ENCODE data around the gene KAZN.

KAZN gene

GRCh38 chr1:14681182-14681581 is 82.7 kb downstream of the KAZN start:
- DNase-seq (ENCODE audit: extremely low read depth, low read depth): no peak
- no peak for TF ChIP-seq CTCF (IDR thresholded peaks at IDR 0.05; ENCODE audit: low read depth, low read length)

- no peak for DNase-seq (ENCODE audit: extremely low read depth, low read depth)
- no peak for TF ChIP-seq CTCF (IDR thresholded peaks at IDR 0.05; ENCODE audit: low read depth, low read length)
Measured at GRCh38 chr1:14682941-14683621, 84.6 kb downstream of the KAZN start.

- DNase-seq (ENCODE audit: extremely low read depth, low read depth): no peak
- TF ChIP-seq CTCF (IDR thresholded peaks at IDR 0.05; ENCODE audit: low read depth, low read length): no peak
Measured at GRCh38 chr1:14685078-14685477, 86.6 kb downstream of the KAZN start.

- DNase-seq (ENCODE audit: extremely low read depth, low read depth): no peak
- TF ChIP-seq CTCF (IDR thresholded peaks at IDR 0.05; ENCODE audit: low read depth, low read length): no peak
Measured at GRCh38 chr1:14686701-14687100, 88.2 kb downstream of the KAZN start.

- no peak for TF ChIP-seq CTCF (IDR thresholded peaks at IDR 0.05; ENCODE audit: low read depth, low read length)
- DNase-seq (ENCODE audit: extremely low read depth, low read depth): no peak
Measured at GRCh38 chr1:14687147-14687546, 88.7 kb downstream of the KAZN start.

- no peak for TF ChIP-seq CTCF (IDR thresholded peaks at IDR 0.05; ENCODE audit: low read depth, low read length)
- DNase-seq (ENCODE audit: extremely low read depth, low read depth): no peak
Measured at GRCh38 chr1:14689996-14690615, 91.6 kb downstream of the KAZN start.

GRCh38 chr1:14693949-14694348 is 95.5 kb downstream of the KAZN start:
- no peak for DNase-seq (ENCODE audit: extremely low read depth, low read depth)
- TF ChIP-seq CTCF (IDR thresholded peaks at IDR 0.05; ENCODE audit: low read depth, low read length): no peak
